Thyroid gland (tissue), 4 donors: Measurements from ENCODE around the gene ACTR3C.
"Not testable (repeated sequence)": the region's sequence is repeated elsewhere in the genome, so short reads cannot be mapped to it uniquely, and the experiment has no call there.

Experiments
- CTCF ChIP-seq, 6 experiments: fragments of 200-600 bp in 3 of 6; fragments of 450-650 bp in 3 of 6; sonication (generic) in 3 of 6; IDR thresholded peaks; one replicate each; pipeline ENCODE4 v1.5.1; 2016 to 2019; ENCODE audit warnings: antibody characterized with exemption in 6 of 6, mild to moderate bottlenecking in 2 of 6, inconsistent platforms in 1 of 6, moderate library complexity in 1 of 6
- POLR2A ChIP-seq, 2 donors: fragments of 450-650 bp; IDR thresholded peaks; one replicate each; pipeline ENCODE4 v1.6.1; 2017; ENCODE audit warnings: antibody characterized with exemption in 2 of 2, mild to moderate bottlenecking in 2 of 2, moderate library complexity in 1 of 2

- TF ChIP-seq CTCF, POLR2A (IDR thresholded peaks at IDR 0.05): not testable (repeated sequence)
Observed at GRCh38 chr7:150306377-150306776, 17.0 kb downstream of the ACTR3C start.
